Activated naive CD8-positive, alpha-beta T cell treated with anti-CD3 and anti-CD28 coated beads, Interleukin-2, amount 50 U/mL, for 16 hours (primary cell): ENCODE results near the gene HEATR3.
"Not testable (repeated sequence)": the region's sequence is repeated elsewhere in the genome, so short reads cannot be mapped to it uniquely, and the experiment has no call there.

Experiments
- DNase-seq: peaks from one replicate; pipeline ENCODE4 v3.0.0-alpha.2; 2020; ENCODE audit warnings: low read depth, low spot score

Gene HEATR3

GRCh38 chr16:50102051-50102746 lies 36.4 kb downstream of the HEATR3 start:
- no peak for DNase-seq

DNA sequence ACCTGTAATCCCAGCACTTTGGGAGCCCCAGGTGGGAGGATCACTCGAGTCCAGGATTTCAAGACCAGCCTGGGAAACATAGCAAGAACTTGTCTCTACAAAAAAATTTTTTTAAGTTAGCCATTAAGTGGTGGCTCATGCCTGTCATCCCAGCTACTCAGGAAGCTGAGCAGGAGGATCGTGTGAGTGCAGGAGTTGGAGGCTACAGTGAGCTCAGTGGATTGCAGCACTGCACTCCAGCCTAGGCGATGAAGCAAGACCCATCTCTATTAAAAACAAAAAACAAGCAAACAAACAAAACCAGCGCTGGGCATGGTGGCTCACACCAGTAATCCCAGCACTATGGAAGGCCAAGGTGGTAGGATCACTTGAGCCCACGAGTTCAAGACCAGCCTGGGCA lies 38.0 kb downstream of the HEATR3 start:
- DNase-seq, result no peak

GRCh38 chr16:50114357-50115129 lies 48.8 kb downstream of the HEATR3 start:
- no peak for DNase-seq

DNA sequence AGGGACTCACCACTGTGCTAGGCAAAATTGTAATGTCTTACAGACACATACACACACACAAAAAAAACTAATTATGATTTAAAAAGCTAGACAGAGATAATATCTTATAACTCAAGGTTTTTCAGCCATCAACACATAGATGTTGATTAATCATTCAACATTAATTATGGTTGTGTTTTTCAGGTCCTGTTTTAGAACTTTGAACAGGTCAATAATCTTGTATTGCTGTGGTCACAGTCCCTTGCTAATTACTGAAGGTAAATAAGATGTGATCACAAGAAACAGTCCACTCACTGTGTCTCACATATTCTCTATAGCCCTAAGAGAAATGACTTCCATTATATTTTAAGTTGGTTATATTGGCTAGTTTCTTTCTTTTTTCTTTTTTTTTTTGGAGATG lies 54.9 kb downstream of the HEATR3 start:
- no peak for DNase-seq

- no peak for DNase-seq
Measured at GRCh38 chr16:50121278-50121677, 55.5 kb downstream of the HEATR3 start.

GRCh38 chr16:50121721-50122445 lies 56.1 kb downstream of the HEATR3 start:
- no peak for DNase-seq

GRCh38 chr16:50123417-50123816 lies 57.6 kb downstream of the HEATR3 start:
- DNase-seq, result no peak

DNA sequence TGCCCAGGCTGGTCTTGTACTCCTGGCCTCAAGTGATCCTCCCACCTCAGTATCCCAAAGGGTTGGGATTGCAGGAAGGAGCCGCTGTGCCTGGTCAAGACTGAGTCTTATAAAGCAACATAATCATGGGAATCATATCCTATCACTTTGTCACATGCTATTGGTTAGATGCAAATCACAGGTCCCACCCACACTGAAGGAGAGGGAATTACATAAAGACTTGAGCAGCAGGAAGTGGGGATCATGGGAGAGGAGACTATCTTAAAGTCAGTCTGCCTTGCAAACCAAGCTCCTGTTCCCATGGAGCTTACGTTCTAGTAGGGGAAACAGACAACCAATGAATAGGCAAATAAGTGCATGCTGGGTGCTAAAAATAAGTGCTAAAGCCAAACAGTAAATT lies 59.0 kb downstream of the HEATR3 start:
- no peak for DNase-seq

- DNase-seq, result no peak
Measured at GRCh38 chr16:50126183-50126582, 60.4 kb downstream of the HEATR3 start.

DNA sequence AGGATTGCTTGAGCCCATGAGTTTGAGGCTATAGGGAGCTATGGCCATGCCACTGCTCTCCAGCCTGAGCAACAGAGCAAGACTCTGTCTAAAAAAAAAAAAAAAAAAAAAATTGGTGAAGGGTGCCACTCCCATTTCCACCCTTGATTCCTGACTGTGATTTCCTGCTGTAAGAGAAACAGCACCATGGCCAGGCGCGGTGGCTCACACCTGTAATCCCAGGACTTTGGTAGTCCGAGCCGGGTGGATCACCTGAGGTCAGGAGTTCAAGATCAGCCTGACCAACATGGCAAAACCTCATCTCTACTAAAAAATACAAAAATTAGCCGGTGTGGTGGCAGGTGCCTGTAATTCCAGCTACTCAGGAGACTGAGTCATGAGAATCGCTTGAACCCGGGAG lies 66.8 kb downstream of the HEATR3 start:
- not testable (repeated sequence) for DNase-seq

- no peak for DNase-seq
Measured at GRCh38 chr16:50133214-50133613, 67.4 kb downstream of the HEATR3 start.

DNA sequence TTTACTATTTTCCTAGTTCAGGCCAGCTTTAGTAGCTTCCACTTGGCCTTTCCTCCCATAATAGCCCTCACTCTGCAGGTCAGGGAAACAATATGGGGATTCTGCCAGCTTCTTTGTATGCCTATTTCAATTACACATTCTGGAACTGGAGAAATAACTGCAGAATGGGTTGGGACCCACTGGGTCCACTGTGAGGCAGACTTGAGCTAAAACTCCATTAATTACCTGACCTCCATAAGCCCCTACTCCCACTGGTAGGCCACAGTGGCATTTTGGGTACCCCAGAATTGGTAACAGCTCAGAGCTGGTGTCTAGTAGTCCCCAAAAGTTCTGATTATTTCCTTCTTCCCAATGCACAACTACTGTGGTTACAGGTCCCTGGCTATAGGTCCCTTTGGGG lies 70.6 kb downstream of the HEATR3 start:
- no peak for DNase-seq

GRCh38 chr16:50137268-50137667 lies 71.5 kb downstream of the HEATR3 start:
- DNase-seq, result no peak

DNA sequence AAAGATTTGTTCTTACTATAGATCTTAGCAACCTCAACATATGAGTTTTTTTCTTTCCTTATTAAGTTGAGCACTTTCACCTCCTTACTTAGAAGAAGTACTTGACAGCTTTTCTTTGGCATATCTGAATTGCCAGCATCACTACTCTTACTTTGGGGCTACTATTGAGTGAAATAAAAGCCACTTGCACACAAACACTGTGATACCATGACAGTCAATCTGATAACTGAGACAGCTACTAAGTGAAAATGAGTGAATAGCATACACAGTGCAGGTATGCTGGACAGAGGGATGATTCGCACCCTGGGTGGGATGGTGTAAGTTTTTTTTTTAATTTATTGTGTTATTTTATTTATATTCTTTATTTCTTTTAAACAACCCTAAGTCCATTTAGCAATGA lies 73.8 kb downstream of the HEATR3 start:
- no peak for DNase-seq

DNA sequence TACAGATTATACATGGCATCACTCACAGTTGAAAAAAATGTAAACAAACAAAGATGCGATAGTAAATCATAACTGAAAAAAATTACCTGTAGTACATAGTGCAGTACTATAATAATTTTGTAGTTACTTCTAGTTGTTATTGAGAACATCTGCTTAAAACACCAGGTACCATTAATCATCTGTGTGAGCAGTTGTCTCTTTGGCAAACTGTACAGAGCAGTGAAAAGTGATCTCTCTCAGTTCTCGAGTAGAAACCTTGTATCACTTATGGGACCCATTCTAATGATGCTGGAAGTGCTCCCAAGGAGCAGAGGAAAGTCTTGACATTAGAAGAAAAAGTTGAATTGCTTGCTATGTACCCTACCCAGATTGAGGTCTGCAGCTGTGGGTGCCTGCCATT lies 78.4 kb downstream of the HEATR3 start:
- DNase-seq, result no peak

DNA sequence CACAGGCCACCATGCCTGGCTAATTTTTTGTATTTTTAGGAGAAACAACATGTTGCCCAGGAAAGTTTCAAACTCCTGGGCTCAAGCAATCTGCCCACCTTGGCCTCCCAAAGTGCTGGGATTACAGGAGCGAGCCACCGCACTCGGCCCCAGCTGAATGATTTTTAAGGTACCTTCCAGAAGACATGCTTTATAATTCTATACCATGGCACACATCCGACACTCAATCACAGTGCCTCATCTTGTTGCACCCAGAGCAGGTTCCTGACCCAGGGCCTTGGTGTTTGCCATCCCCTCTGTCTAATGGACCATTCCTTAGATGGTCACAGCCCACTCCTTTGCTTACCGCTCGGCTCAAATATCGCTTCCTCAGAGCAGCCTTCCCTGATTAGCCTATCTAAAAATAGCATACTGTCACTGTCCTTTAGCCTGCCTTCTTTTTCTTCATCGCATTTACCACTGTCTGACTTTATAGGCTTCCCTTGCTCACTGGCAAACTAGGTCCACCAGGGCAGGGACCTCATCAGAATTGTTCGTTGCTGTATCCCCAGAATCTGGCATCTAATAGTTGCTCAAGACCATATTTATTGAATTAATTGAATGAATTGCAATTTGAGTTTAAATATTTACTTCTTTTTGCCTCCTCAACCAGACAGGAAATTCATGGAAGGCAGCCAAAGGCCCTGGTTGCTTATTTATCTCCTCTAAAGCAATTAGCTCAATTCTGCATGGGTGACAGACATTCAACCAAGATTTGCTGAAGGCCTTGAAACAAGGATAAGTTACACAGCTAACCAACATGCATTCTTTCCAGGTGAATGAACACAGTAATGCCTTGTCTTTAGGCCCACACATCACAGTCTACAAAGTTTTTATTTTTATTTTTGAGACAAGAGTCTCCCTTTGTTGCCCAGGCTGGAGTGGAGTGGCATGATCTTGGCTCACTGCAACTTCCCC lies 81.0 kb downstream of the HEATR3 start:
- DNase-seq, result no peak

DNA sequence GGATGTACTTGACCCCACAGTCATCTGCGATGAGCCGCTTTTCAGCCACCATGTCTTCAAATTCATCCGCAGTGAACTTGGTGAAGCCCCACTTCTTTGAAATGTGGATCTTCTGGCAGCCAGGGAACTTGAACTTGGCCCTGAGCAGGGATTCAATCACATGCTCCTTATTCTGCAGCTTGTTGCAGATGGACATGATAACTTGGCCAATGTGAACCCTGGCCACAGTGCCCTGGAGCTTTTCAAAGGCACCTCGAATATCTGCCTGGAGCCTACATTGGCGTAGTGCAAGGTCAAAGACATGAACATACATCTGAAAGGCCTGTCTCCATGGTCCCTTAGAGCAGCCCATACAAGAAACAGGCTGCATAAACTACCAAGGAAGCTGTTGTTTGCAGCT lies 85.6 kb downstream of the HEATR3 start:
- DNase-seq, result no peak

GRCh38 chr16:50151756-50152155 lies 86.0 kb downstream of the HEATR3 start:
- no peak for DNase-seq

DNA sequence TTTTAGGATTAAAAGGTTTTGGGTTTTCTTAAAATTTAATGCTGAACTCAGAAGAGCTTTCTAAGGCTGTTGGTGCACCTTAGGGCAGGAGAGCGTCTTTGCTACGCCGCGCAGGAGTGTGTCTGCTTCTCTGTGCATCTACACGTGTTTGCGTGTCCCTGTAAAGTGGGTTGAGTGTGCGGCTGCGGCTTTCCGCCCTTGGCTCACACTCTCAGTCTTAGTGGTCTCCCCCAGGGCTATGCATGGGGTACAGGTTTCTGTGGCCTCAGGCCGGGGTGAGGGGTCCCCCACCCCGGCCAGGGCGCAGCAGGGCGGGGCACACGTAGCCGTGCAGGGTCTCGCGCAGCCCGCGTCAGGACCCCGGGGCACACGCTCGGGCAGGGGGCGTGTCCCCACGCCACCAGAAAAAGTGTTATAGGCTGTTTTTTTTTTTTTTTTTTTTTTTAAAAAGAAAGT lies 86.6 kb downstream of the HEATR3 start:
- DNase-seq, result peak; percentile 19

GRCh38 chr16:50152807-50153595 lies 87.2 kb downstream of the HEATR3 start, which contains the start of gene TENT4B:
Gene TENT4B (plus strand): TSS chr16:50153306. CDS start chr16:50153622, 316 bp downstream.
- DNase-seq, result peak; percentile 79
